Peyer's patch (tissue), 4 donors: ENCODE results near the gene CCDC107.
"Not testable (repeated sequence)": the region's sequence is repeated elsewhere in the genome, so short reads cannot be mapped to it uniquely, and the experiment has no call there.

ENCODE experiments used
- POLR2A ChIP-seq, 2 donors: fragments of 450-650 bp; IDR thresholded peaks; one replicate each; pipeline ENCODE4 v1.5.1; 2017; ENCODE audit warnings: antibody characterized with exemption in 2 of 2, mild to moderate bottlenecking in 2 of 2, moderate library complexity in 2 of 2
- TF ChIP-seq, protein P1 (sequence below), 6 experiments: fragments of 450-650 bp in 4 of 6; fragments of 200-600 bp in 2 of 6; sonication (generic) in 1 of 6; IDR thresholded peaks; one replicate each; pipeline ENCODE4 v1.5.1; 2017 to 2019; ENCODE audit warnings: antibody characterized with exemption in 6 of 6, mild to moderate bottlenecking in 3 of 6, moderate library complexity in 1 of 6

DNA sequence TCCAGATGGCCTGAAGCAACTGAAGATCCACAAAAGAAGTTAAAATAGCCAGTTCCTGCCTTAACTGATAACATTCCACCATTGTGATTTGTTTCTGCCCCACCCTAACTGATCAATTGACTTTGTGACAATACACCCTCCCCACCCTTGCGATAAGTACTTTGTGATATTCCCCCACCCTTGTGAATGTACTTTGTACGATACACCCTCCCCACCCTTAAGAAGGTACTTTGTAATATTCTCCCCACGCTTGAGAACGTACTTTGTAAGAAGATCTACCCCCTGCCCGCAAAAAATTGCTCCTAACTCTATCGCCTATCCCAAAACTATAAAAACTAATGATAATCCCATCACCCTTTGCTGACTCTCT, 21.2 kb upstream of the CCDC107 start:
- TF ChIP-seq, protein P1, sequence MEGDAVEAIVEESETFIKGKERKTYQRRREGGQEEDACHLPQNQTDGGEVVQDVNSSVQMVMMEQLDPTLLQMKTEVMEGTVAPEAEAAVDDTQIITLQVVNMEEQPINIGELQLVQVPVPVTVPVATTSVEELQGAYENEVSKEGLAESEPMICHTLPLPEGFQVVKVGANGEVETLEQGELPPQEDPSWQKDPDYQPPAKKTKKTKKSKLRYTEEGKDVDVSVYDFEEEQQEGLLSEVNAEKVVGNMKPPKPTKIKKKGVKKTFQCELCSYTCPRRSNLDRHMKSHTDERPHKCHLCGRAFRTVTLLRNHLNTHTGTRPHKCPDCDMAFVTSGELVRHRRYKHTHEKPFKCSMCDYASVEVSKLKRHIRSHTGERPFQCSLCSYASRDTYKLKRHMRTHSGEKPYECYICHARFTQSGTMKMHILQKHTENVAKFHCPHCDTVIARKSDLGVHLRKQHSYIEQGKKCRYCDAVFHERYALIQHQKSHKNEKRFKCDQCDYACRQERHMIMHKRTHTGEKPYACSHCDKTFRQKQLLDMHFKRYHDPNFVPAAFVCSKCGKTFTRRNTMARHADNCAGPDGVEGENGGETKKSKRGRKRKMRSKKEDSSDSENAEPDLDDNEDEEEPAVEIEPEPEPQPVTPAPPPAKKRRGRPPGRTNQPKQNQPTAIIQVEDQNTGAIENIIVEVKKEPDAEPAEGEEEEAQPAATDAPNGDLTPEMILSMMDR (IDR thresholded peaks at IDR 0.05), result not testable (repeated sequence)
- not testable (repeated sequence) for TF ChIP-seq POLR2A (IDR thresholded peaks at IDR 0.05)
